Mammary epithelial cell (primary cell): ENCODE measurements around the gene TLX2.

Experiments
- CTCF ChIP-seq, 2 donors: IDR thresholded peaks in 1 of 2; conservative IDR thresholded peaks in 1 of 2; 2 replicates each; pipeline ENCODE4 v1.5.1; 2011 to 2012; ENCODE audit warnings: inconsistent platforms in 2 of 2, low read length in 2 of 2, mild to moderate bottlenecking in 2 of 2, control low read depth in 1 of 2, low read depth in 1 of 2; ENCODE audit not compliant: insufficient read depth in 1 of 2; ENCODE audit errors: extremely low read depth in 1 of 2
- EZH2 ChIP-seq: IDR thresholded peaks from 2 replicates; pipeline ENCODE4 v1.6.1; 2012; ENCODE audit warnings: low read length, inconsistent platforms, borderline replicate concordance

- TF ChIP-seq CTCF (conservative IDR thresholded peaks at IDR 0.05 in 1 of 2, IDR thresholded peaks at IDR 0.05 in 1 of 2; ENCODE audit: extremely low read depth in 1 of 2, insufficient read depth in 1 of 2, low read depth in 1 of 2, low read length in 2 of 2), result no peak
- TF ChIP-seq EZH2, result no peak
Measured at GRCh38 chr2:74548285-74548899, 34.1 kb downstream of the TLX2 start.
